ENCODE measurements around the gene PODXL2.
"Not testable (repeated sequence)": the region's sequence is repeated elsewhere in the genome, so short reads cannot be mapped to it uniquely, and the experiment has no call there.

PODXL2 gene

DNA sequence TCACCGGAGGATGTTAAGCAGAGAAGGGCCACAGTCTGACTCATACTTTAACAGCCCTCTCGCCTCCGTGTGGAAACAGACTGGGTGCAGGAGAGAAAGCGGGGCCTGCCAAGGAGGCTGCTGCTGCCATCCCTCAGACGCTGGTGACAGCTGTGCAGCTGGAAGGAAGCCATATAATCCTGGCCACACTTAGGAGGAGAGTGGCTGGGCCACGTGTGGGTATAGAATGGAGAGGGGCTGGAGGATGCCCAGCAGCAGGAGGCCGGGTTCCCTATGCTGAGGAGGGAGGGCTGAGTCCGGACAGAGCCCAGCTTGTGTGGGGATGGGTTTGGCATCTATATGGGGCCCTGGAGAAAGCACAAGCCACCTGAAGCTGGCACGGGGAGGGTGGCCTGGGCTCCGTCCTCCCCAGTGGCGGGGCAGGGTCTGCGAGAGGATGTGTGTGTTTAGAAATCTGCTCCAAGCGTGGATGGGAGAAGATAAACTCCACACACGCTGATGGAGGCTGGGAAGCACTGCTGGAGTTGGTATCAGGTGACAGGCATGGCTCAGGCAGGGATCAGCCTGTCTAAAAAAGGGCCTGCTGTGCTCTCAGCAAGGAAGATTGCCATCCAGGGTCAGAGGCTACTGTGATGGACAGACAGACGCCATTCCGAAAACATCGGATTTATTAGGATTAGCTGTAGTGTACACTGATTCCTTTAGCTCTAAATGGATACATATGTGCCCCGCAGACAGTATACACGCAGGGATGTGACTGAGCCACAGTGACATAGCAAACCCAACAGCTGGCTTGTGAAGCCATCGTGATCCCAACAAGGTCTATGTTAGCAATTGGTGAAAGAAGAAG, 59.7 kb downstream of the PODXL2 start:
- no peak for DNase-seq (ENCODE audit: low read depth in 2 of 2)

DNA sequence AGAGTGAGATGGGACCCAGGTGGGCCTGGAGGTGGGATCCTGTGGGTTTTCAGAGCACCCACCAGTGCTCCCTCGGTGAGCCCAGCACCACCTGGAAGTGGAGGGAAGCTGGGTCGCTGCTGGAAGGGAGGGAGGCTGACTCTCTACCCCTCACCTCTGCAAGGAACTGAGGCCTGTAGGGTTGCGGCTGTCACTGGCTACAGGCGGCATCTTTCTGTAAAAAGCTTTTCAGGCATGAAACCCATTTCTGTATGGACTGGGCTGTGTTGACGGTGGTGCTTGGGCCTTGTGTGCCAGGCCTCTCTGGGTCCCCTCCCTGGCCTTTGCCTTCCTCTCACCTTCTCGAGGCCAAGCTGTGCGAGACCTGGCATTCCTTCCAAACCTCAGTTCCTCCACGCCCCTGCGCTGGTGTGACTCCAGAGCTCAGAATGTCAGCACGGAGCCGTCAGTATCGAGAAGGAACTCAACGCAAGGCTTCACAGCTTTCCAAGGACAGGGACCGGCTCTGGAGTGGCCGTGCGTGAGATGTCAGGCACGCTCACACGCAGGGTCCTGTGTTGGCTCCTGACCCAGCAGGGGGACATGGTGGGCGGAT, 60.4 kb downstream of the PODXL2 start:
- DNase-seq (ENCODE audit: low read depth in 2 of 2), result no peak

DNA sequence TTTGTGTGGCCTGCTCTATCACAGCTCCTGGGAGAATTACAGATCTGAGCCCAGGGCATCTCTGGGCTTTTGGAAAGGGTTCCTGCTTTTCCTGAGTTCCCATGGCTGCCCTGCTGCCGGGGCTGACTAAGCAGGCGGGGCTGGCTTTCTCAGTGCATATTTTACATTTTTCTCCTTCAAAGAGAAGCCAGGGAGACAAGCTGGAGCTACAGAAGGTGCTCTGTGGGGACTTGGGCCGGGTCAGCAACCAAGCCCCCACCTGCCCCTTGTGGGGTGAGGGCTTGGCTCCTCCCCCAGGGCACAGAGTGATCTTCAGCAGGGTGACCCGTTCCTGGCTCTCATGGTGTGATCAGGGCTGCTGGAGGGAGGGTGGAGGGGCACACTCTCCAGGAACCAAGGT, 61.1 kb downstream of the PODXL2 start:
- DNase-seq (ENCODE audit: low read depth in 2 of 2), result no peak

DNA sequence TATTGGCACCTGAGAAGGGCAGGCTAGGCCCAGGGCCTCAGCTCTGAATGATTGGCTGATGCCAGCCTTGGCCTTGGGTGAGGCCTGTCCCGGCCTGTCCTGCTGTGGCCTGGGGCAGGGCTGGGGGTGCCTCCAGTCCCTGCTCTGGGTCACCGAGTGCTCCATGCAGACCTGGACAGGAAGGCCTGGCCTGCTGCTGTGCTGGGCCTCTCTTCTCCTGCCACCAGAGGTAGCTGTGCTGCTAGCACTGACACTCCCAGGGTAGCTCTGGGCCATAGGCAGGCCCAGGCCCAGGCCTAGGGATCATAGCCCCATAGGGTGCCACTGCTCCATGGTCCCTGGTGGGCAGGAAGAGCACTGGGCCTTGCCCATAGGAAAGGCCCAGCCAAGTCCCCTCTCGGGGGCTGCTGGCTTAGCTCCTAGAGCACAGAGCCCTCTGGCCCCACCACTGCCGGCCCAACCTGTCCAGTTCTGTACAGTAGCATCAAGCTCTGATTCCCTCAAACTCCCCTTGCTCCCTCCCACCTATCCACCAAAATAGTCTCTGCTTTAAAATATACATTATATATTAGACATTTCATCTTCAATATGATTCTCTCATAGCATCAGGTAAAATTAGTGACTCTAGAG, 62.0 kb downstream of the PODXL2 start:
- DNase-seq (ENCODE audit: low read depth in 2 of 2), result no peak

DNA sequence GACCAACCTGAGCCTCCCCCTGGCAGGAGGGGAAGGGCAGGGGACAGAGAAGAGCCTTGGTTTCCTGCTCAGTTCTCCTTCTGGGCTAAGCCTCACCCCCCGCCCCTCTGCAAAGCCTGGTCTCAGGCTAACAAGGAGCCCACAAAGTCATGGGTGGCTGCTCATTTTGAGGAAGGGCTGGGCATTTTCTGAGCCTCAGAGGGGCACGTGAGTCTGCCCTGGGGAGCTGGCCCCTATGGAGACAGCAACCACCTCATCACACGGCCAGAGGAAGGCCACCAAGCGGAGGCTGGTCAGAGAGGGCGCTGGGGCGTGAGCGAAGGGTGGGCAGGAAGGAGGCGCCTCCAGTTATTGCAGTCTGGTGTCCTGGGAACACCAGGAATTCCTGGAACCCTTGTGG, 62.5 kb downstream of the PODXL2 start:
- no peak for DNase-seq (ENCODE audit: low read depth in 2 of 2)

DNA sequence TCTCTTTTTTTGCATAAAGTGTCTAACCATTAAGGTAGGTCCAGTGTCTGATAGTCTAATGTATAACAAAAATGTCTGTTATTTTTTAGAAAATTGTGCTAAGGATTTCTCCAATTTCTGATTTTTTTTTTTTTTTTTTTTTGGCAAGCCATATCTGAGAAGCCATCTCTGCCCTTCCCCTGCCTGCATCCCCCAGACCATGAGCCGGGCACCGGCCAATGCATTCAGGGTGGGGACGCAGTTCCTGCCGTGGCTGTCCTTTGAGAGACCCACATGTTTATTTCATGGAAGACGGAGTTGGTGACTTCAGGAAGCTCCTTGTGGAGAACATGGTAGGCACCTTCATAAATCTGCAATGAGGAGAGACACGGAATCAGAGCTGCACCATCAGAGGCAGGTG, 63.0 kb downstream of the PODXL2 start:
- DNase-seq (ENCODE audit: low read depth in 2 of 2), result no peak

DNA sequence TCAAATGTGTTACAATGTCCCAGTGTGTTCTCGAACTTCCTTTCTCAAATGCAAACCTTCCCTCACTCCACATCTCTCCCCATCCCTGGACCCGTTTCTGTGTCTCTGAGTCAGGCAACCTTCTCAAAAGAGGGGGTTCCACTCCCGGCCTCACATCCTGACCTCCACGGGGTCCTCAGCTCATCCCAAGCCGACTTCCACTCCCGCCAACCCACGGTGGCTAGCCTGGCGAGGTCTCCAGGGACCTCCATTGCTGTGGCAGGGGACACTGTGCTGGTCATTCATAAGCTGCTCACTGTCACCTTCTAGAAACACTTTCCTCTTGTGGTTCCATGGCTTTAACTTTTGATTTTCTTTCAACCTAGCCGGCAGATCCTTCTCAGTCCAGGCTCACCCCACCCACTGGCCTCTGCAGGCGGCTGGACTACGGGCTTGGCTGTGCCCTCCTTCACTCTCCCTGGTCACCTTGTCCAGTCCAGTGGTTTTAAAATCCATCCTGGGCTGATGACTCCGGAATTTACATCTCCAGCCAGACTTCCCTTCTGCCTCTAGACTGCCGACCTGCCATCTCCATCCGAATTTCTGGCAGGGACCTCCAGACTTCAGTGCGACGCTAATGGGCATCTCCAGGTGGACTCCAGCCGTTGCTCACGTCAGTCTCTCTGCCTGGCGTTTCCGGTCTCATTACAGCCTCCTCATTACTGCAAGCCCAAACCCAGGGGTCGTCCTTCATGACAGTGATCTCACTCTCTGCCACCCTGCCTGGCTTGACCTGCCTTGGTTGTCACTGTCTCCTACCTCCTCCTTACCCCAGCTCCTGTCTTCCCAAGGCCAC, 63.7 kb downstream of the PODXL2 start:
- no peak for DNase-seq (ENCODE audit: low read depth in 2 of 2)

DNA sequence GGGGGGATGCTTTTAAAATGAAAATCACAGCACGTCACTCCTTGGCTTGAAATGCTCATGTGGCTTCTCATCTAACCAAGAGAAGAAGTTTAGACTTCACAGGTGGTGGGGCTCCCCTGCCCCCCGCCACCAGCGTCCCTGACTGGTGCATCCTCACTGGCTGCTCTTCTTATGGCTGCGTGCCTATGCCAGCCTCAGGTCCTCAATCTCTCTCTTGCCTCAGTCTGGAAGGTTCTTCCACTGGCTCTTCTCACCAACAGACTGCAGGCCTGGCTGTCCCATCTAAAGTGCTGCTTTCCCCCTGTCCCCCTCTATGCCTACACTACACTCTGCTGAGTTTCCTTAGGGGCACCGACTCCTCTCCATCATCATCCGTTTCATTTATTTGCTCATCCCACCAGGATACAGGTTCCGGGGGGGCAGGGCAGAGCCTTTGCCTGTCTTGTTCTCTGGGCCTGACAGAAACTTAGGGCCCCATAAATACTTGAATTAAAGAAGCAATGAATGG, 64.4 kb downstream of the PODXL2 start:
- no peak for DNase-seq (ENCODE audit: low read depth in 2 of 2)

DNA sequence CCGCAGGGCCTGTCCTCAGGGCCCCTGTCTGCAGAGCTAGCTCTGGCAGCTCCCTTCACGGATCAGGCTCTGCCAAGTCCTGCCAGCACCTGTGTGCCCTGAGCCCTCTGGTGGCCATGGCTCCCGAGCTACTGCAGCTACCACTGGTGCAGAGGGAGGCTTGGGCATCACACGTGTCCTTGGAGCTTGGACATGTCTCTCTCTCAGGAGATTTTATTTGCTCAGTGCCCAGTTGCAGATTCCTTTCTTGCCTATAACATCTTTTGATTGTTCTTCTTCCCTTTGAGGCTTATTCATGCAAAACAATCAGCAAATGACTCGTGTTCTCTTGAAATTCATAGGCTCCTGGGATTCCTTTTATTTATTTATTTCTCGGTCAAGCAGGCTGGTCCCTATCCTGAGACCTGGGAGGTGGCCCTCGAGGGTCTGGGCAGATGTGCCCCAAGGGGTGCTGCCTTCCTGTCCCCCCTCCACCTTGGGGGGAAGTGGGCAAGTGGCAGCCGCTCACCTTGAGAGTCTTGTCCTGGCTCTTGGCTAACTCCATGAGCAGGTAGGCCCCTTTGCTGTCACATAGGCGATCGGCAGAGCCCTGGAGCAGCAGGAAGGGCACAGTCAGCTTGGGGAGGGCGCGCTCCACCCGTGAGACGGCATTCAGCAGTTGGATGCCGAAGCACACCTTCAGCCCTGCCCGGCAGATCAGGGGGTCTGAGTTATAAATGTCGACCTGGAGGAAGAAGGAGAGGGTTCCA, 65.7 kb downstream of the PODXL2 start:
- peak in 1 of 2 donors; percentile 28 for DNase-seq (ENCODE audit: low read depth in 2 of 2)

DNA sequence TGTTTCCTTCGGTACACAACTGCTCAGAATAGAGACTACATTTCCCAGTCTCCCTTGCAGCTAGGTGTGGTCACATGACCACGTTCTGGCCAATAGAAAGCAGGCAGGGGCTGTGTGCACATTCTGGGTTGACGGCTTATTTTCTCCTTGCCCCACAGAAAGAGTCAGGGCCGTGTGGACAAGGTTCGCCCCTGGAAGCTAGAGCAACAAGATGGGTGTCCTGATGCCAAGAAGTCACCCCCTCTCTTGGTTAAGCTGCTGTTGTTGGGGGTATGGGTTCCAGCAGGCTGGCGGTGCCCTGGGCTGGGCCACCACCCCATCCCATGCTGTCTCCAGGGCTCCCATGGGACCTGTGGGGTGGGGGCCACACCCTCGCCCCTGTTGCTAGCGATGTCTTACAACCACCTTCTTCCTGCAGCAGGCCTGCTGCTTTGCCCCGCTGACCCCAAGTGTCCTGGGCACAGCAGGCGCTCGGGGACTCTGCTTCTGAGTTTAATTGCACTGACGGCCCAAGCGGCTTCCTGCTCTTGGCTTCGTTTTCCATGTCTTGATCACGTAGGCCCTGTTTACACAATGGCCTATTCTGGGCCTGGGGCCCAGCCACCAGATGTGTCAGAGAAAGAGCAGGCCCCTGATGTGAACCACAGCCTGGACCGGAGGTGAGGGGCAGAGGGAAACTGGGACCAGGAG, 68.7 kb downstream of the PODXL2 start:
- DNase-seq (ENCODE audit: low read depth in 2 of 2), result peak; percentile 33 to 34

DNA sequence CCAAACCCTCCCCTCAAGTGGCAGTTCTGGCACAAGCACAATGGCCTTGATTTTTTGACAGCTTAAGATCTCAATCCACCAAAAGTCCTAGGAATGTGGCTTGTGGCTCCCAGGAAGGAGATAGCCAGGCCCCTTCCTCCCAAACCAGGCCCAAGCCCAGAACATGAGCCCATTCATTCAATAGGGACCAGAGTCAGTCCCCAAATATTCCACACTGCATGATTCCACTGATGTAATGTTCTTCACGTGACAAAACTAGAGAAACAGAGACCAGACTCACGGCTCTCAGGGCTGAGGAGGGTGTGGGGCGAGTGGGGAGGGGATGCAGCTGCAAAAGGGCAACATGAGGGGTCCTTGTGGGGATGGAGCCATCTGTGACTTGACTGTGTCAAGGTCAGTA, 69.3 kb downstream of the PODXL2 start:
- DNase-seq (ENCODE audit: low read depth in 2 of 2), result no peak

DNA sequence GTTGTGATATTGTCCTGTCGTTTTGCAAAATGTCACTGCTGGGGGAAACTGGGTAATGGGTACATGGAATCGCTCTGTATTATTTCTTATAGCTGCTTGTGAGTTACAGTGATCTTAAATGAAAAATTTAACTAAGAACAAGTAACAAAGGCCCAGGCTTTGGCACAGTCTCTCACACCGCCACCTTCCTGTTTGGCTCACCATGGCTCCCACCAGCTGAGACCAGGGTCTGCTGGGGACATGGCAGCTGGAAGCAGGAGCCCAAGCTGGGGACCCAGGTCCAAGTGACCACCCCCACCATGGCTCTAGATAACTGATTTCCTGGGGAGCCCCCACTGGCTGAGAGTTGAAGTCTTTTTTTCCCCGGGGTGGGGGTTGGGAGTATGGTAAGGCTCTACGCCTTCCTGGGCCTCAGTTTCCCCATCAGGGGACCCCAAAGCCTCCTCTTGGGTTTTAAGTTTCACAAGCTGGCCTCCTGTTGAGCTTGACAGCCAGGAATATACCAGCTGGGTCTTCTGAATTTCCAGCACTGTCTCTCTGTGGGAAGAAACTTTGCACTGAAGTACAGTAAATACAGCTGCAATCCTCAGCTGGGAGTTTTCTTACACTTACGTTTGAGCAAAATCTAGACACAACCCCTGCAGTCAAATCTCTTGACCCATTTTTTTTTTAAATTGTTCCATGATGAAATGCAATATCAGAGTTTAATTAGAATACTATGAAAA, 69.9 kb downstream of the PODXL2 start:
- DNase-seq (ENCODE audit: low read depth in 2 of 2), result no peak

DNA sequence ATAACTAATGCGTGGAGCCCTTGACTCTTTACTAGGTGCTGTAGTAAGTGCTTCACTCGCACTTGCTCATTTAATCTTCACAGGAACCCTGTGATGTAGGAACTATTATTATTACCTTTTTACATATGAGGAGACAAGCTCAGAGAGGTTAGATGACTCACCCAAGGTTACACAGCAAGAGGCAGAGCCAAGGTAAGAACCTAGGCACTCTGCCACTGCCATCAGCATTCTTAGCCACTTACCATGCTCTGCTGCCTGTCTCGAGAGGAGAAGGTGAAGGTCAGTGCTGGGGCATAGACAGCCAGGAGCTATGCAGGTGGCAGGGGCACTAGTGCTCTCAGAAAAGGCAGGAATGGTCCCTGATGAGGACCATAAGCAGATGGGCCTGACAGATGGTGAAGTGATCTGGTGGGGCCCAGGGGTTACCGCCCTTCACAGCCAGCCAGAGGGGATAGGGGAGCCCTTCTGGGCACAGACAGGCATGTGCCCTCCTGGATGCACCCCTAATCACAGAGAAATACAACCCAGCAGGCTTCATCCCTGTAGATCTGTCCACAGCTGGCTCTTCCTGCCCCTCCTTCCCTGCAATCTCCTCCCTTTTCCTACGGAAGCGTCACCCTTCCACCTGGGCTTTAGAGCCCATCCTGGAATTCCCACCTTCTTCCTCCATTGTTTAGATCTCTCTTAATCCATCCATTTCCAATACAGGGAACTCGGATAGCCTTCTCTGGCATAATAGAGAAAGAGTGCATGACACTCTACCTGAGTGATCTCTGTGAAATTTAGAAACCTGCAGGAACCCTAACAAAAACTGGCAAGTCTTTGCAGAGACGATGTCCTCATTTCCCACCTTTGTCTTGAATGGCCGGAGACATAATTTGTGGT, 70.7 kb downstream of the PODXL2 start:
- DNase-seq (ENCODE audit: low read depth in 2 of 2), result no peak

DNA sequence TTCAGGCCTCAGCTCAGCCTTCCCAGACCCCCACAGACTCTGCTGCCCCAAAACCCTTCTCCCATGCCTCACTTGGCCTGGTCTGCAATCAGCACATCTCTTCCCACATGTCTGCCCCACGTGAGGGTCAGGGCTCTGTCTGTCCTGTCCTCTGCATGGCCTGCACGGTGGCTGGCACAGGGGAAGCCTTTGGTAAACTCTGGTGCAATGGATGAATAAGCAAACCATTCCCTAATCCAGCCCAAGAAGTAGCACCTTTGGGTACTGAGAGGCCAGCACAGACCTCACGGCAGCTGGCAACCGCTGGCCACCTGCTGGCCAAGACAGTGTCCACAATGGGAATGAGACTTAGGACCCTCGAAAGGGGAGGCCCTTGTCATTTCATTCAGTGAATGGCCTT, 71.4 kb downstream of the PODXL2 start:
- no peak for DNase-seq (ENCODE audit: low read depth in 2 of 2)

DNA sequence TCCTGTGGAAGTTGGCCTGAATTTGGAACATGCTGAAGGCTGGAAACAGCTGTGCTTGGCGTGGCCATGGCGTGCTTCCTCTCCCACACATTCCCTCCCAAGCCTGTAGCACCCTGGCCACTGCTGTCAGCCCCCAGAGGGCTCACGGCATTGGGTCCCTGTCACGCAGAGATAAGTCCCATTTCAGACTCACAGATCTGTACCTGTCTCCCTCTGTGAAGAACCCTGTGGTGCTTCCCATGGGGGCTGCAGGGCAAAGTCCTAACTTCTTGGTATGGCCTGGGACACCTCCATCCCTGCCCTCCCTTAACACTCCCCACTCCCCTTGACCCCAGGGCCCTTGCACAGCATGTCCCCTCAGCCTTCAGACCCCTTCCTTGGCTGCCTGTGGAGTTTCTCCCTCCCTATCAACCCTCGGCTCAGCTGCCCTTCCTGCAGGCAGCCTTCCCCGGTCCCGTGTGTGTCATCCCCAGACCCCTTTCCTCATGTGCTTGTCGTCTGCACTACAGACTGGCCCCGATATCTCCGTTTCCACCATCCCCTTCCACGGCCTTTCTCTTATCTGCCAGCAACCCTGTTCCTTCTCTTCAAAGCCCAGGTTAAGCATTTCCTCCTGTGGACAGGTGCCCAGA, 72.4 kb downstream of the PODXL2 start:
- no peak for DNase-seq (ENCODE audit: low read depth in 2 of 2)

DNA sequence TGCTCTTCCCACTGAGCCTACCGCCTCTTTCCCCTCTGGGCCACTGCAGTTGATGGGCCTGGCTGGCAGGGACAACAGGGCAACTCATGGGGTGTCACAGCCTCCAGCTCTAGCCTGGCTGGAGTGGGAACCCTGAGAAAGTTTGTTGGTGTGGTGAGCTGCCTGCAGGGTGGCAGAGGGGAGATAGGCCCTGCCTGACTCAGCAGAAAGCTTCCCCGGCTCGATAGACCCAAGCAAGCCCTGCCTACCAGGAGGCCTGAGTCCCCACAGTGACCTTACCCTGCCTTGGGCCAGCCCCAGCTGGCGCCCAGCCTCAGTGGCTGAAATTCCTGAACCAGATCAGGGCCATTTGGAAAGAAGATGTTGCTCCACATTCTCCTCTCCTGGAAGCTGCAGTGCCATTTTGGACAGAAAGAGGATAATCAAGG, 73.2 kb downstream of the PODXL2 start:
- DNase-seq (ENCODE audit: low read depth in 2 of 2), result no peak

DNA sequence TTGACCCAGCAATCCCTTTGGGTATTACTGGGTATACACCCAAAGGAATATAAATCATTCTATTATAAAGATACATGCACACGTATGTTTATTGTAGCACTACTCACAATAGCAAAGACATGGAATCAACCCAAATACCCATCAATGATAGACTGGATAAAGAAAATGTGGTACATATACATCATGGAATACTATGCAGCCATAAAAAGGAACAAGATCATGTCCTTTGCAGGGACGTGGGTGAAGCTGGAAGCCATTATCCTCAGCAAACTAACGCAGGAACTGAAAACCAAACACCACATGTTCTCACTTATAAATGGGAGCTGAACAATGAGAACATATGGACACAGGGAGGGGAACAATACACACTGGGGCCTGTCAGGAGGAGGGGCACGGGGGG, 75.9 kb downstream of the PODXL2 start:
- not testable (repeated sequence) for DNase-seq (ENCODE audit: low read depth in 2 of 2)

DNA sequence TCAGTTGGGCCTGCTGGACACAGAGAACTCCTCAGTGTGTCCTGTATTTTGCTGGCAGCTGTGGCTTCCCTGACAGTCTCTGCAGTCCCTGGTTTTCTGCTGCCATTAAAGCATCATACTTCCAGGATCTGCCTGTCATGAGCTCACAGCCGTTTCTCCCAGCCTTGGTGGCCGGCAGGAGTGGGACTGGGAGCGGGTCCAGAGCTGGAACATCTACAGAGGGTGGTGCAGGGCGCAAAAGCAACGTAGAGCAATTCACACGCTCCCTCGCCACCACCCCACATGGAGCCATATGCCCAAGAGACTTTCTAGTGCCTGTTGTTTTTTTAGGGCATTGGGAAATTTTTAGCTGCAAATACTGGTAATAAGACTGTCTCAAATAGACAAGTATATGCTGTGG, 77.3 kb downstream of the PODXL2 start:
- no peak for DNase-seq (ENCODE audit: low read depth in 2 of 2)

Measured in stimulated activated CD4-positive, alpha-beta T cell treated with anti-CD3 and anti-CD28 coated beads, Interleukin-15, amount 100 ng/mL, for 48 hours (primary cell).